Astrocyte of the cerebellum (primary cell): ENCODE data around the gene RNU7-1.
A peak's percentile ranks its signal among the peaks of the same experiment; 100 is the strongest.

Experiments
- DNase-seq: peaks from one replicate; pipeline ENCODE4 v3.0.0-alpha.2; 2011; ENCODE audit warnings: low read depth
- H3K4me3 ChIP-seq: 2 replicates; pipeline ENCODE4 v1.5.1; 2011; ENCODE audit warnings: mild to moderate bottlenecking, low read depth, low read length, moderate library complexity
- CTCF ChIP-seq: IDR thresholded peaks from 2 replicates; pipeline ENCODE4 v1.5.1; 2012; ENCODE audit warnings: low read length, low read depth, moderate library complexity, mild to moderate bottlenecking; ENCODE audit errors: missing control alignments
- in situ Hi-C: cut with HindIII; loops from 2 replicates; pipeline ENCODE4 v1.10.0; 2017; ENCODE audit warnings: low sequenced_read_pairs

The RNU7-1 gene

GRCh38 chr12:6946033-6946919, 2.7 kb downstream of the RNU7-1 start:
- no peak for TF ChIP-seq CTCF
- no peak for DNase-seq
- H3K4me3 ChIP-seq, result no peak overlapping the region
- in situ Hi-C loops, result no loop called here

GRCh38 chr12:6946920-6947374, 3.3 kb downstream of the RNU7-1 start:
- in situ Hi-C loops, result no loop called here

GRCh38 chr12:6947615-6948014, 4.0 kb downstream of the RNU7-1 start:
- no peak for DNase-seq
- no peak overlapping the region for H3K4me3 ChIP-seq
- in situ Hi-C loops, result no loop called here
- TF ChIP-seq CTCF, result no peak

More at GRCh38 chr12:6946920-6947374, 3.3 kb downstream of the RNU7-1 start:
- no peak overlapping the region for H3K4me3 ChIP-seq
- no peak for TF ChIP-seq CTCF
- DNase-seq, result no peak

GRCh38 chr12:6948873-6949594, 5.4 kb downstream of the RNU7-1 start:
- no peak for DNase-seq
- no peak overlapping the region for H3K4me3 ChIP-seq
- in situ Hi-C loops, result no loop called here
- TF ChIP-seq CTCF, result no peak

- in situ Hi-C loops, result no loop called here
- peak; percentile 2 for TF ChIP-seq CTCF
- DNase-seq, result no peak
- H3K4me3 ChIP-seq, result no peak overlapping the region
Observed at GRCh38 chr12:6950401-6950801, 6.8 kb downstream of the RNU7-1 start.

- in situ Hi-C loops, result no loop called here
- DNase-seq, result no peak
Observed at GRCh38 chr12:6950811-6951540, 7.4 kb downstream of the RNU7-1 start, which contains the start of gene PTPN6. Gene PTPN6, plus strand, starts transcription at chr12:6951356. Its CDS starts 157 bp downstream, at chr12:6951513.

More at GRCh38 chr12:6950811-6951540, 7.4 kb downstream of the RNU7-1 start, which contains the start of gene PTPN6:
- TF ChIP-seq CTCF, result no peak
- no peak within 1 kb of the TSS for H3K4me3 ChIP-seq
